ENCODE measurements around the gene BMPR1A. TPM values are rescaled to one million over a fixed set of nuclear protein-coding genes. Genes with fewer than 3 reads are reported as not detected.
"Not testable (repeated sequence)": the region's sequence is repeated elsewhere in the genome, so short reads cannot be mapped to it uniquely, and the experiment has no call there.

Gene BMPR1A
- polyA plus RNA-seq, 3 donors: 73.6 to 85.4 (median 78.2) TPM

- no peak for DNase-seq (ENCODE audit: low read depth in 3 of 3, low spot score in 2 of 3)
Observed at GRCh38 chr10:86931872-86932271, 175.5 kb downstream of the BMPR1A start.

- DNase-seq (ENCODE audit: low read depth in 3 of 3, low spot score in 2 of 3): no peak
Observed at GRCh38 chr10:86932674-86933073, 176.3 kb downstream of the BMPR1A start.

- not testable (repeated sequence) for DNase-seq (ENCODE audit: low read depth in 3 of 3, low spot score in 2 of 3)
Observed at GRCh38 chr10:86934162-86934711, 177.8 kb downstream of the BMPR1A start.

DNA sequence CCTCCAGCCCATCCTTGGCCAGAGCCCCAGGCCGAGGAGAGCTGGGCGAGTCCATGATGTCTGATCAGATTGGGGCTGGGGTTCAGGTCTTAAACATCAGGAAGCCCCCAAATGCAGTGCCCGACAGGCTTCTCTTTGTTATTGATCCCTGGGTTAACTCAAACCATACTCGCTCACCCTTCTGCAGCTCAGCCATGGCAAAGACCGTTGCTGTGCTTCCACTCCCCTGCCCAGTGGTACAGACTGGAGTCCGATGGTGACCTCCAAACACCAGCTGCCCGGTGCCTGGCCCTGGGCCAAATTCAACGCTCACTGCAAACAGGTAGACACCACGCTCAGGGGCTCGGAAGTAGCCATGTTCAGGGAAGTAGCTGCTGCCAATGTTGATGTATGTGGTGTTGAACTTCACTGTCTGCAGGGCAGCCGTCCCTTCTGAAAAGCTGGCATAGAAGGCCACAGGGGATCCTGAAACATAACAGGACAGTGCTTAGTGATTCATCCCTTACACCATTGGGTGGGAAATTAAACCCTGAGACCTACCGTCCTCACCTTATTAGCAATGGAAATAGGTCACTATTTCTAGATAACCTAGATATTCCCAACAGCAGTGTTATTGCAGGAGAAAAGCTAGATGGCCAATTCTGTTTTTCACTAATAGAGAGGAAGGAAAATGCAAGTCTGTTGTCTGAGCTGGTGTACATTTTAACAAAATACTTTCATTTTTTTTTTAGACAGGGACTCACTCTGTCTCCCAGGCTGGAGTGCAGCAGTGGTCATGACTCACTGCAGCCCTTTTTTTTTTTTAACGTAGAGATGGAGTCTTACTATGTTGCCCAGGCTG lies 180.5 kb downstream of the BMPR1A start:
- DNase-seq (ENCODE audit: low read depth in 3 of 3, low spot score in 2 of 3): no peak

GRCh38 chr10:86937502-86938154 lies 181.2 kb downstream of the BMPR1A start:
- no peak for DNase-seq (ENCODE audit: low read depth in 3 of 3, low spot score in 2 of 3)

DNA sequence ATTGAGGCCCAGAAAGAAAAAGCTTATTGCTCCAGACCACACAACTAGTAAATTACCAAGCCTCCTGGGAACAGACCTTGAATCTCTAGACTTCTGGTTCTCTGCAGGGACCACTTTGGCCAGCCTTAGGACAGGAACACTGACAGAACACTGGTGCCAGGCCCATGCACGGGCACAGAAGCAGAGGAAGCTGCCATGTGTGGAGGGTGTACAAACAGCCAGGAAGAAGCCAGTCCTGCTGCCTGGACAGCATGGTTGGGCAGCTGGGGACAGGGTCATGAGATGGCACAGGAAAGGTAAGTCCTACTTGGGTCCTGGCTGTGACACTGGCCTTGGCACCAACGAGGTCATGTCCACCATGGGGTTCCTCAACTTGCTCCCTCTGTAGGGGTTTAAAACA lies 181.8 kb downstream of the BMPR1A start:
- DNase-seq (ENCODE audit: low read depth in 3 of 3, low spot score in 2 of 3): no peak

DNA sequence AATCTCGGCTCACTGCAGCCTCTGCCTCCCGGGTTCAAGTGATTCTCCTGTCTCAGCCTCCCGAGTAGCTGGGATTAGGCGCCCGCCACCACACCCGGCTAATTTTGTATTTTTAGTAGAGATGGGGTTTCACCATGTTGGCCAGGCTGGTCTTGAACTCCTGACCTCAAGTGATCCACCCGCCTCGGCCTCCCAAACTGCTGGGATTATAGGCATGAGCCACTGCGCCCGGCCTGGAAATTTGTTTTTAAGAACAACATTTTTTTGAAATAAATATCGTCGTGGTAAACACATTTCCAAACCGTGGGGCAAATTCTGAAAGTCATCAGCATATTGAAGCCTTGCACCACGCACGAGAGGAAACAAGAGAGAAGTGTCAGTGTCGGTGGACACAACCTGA lies 183.7 kb downstream of the BMPR1A start:
- not testable (repeated sequence) for DNase-seq (ENCODE audit: low read depth in 3 of 3, low spot score in 2 of 3)

- DNase-seq (ENCODE audit: low read depth in 3 of 3, low spot score in 2 of 3): no peak
Observed at GRCh38 chr10:86940677-86941076, 184.3 kb downstream of the BMPR1A start.

GRCh38 chr10:86941426-86941825 lies 185.0 kb downstream of the BMPR1A start:
- DNase-seq (ENCODE audit: low read depth in 3 of 3, low spot score in 2 of 3): no peak

- no peak for DNase-seq (ENCODE audit: low read depth in 3 of 3, low spot score in 2 of 3)
Observed at GRCh38 chr10:86941991-86942421, 185.6 kb downstream of the BMPR1A start.

GRCh38 chr10:86942441-86943315 lies 186.3 kb downstream of the BMPR1A start:
- no peak for DNase-seq (ENCODE audit: low read depth in 3 of 3, low spot score in 2 of 3)

DNA sequence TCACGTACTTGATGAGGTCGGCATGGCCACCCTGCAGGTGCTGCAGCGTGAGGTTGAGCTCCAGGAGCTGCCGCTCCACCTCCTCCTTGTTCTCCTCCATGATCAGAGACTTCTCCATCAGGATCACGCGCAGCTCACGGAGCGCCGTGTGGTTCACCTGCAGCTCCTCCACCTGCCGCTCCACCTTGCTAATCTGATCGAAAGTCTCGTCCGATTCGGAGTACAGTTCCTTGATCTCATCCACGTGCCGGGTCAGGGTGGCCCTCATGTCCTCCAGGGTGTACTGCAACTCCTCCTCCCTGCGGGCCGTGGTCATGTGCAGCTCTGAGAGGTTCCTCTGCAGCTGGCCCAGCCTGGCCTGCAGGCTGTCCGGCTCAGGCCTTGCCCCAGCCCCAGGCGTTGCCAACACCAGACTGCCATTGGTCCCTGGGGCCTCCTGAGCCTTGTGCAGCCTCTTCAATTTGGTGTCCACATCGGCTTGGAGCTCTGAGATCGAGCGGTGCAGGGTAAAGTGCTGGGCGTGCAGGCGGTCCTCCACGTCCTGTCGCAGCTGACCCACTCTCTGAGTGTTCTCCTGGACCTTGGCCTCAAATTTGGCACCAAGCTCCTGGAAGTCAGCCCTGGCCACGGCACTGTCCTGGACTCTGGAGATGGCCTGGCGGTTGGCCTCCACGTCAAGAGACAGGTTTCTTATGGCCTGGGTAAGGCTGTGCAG lies 187.1 kb downstream of the BMPR1A start:
- DNase-seq (ENCODE audit: low read depth in 3 of 3, low spot score in 2 of 3): no peak

DNA sequence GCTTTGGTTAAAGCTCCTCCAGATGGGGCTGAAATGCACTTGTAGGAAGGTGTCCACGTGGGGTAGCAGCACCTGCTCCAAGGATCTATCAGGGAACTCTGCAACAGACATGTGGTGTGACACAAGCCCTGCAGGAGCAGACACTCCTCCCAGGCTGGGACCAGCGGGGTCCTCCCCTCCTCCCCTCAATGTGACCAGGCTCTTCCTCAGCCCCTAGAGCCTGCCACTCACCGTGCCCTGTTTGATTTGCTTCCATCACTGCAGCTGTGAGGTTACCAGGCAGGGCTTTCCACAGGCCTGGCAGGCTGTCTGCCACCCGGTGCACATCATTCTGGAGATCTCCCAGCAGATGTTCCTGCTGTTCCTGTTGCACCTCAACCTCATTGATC lies 187.6 kb downstream of the BMPR1A start:
- DNase-seq (ENCODE audit: low read depth in 3 of 3, low spot score in 2 of 3): no peak

GRCh38 chr10:86944471-86944870 lies 188.1 kb downstream of the BMPR1A start:
- no peak for DNase-seq (ENCODE audit: low read depth in 3 of 3, low spot score in 2 of 3)

GRCh38 chr10:86944907-86945306 lies 188.5 kb downstream of the BMPR1A start:
- no peak for DNase-seq (ENCODE audit: low read depth in 3 of 3, low spot score in 2 of 3)

GRCh38 chr10:86945361-86946212 lies 189.2 kb downstream of the BMPR1A start:
- no peak for DNase-seq (ENCODE audit: low read depth in 3 of 3, low spot score in 2 of 3)

DNA sequence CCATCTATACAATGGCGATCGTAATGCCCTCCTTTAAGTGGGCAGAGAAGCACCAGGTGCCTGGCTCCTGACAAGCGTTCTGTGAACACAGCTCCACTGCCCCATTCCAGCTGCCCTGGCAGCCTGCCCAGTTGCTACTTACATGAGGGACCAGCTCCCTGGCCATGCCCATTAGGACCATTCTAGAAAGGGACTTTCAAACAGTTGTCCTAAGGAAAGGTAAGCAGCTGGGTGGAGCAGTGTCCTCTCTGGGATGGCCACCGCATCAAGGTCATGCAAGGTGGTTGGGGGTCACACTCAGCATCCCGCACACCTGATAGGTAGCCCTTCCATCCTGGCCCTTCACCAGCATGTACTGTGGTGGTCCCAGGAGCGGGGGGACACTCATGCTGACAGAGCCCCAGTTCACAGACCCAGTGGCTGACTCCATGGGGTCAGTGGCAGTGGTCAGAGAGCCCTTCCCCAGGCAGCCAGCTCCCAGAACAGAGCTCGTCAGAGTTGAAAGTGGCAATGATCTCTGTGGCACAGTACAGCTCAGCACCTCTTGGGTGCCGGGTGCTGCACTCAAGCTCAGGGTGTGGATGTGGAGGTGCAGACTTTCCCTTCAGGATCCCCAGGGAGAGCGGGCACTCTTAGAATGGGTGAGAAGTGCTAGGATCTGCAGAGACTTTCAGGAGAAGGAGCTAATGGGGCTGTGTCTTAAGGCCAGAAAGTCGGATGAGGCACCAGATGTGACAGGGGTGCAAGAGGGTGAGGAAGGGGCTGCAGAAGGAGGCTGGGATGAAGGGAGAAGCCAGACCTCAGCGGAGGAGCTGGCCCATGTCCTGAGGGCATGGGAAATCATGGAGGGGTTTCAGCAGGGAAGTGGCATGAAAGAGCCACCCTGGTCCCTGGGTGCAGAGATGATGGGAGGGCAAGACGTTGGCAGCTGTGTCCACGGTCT lies 190.1 kb downstream of the BMPR1A start:
- no peak for DNase-seq (ENCODE audit: low read depth in 3 of 3, low spot score in 2 of 3)

DNA sequence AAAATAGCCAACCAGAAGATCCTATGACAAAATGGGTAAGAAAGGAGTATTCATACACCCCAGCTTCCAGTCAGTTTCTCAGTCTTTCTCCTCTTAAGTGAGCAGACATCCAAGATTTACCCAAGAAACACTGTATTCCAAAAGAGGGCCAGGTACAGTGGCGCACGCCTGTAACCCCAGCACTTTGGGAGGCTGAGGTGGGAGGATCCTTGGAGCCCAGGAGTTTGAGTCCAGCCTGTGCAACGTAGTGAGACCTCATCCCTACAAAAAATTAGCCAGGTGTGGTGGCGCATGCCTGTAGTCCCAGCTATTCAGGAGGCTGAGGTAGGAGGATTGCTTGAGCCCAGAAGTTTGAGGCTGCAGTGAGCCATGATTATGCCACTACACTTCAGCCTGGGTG lies 191.4 kb downstream of the BMPR1A start:
- DNase-seq (ENCODE audit: low read depth in 3 of 3, low spot score in 2 of 3): not testable (repeated sequence)

Measured in right renal cortex interstitium (tissue), 3 donors.